Fibroblast of the aortic adventitia (primary cell): ENCODE measurements around the gene ARID3A. TPM values are rescaled to one million over a fixed set of nuclear protein-coding genes. Genes with fewer than 3 reads are reported as not detected.

Experiments used
- DNase-seq: peaks from one replicate; pipeline ENCODE4 v3.0.0-alpha.2; 2010; ENCODE audit warnings: low read depth
- H3K4me3 ChIP-seq: 2 replicates; pipeline ENCODE4 v1.5.1; 2011; ENCODE audit warnings: low read depth, mild to moderate bottlenecking, control low read depth, low read length, moderate library complexity
- CTCF ChIP-seq: IDR thresholded peaks from 2 replicates; pipeline ENCODE4 v1.5.1; 2011; ENCODE audit warnings: mild to moderate bottlenecking, low read length, control low read depth, inconsistent platforms; ENCODE audit not compliant: insufficient read depth
- total RNA-seq: library from RNA; depleted of rRNA; stranded (reverse); fragments of >200 nt; gene quantifications from 2 replicates; pipeline ENCODE4 v1.2.3, GENCODE V29; 2012; ENCODE audit warnings: low replicate concordance

Gene ARID3A
- total RNA-seq, 1 donor, result 11.2 TPM

GRCh38 chr19:1008268-1009040 lies 82.6 kb downstream of the ARID3A start:
- no peak for DNase-seq
- TF ChIP-seq CTCF, result no peak
- H3K4me3 ChIP-seq, result no peak overlapping the region

- no peak overlapping the region for H3K4me3 ChIP-seq
- TF ChIP-seq CTCF, result no peak
These were observed 83.5 kb downstream of the ARID3A start for GRCh38 chr19:1009041-1009980.

GRCh38 chr19:1009981-1010538 lies 84.2 kb downstream of the ARID3A start:
- H3K4me3 ChIP-seq, result no peak overlapping the region
- no peak for DNase-seq
- TF ChIP-seq CTCF, result no peak

More at GRCh38 chr19:1009041-1009980, 83.5 kb downstream of the ARID3A start:
- peak; percentile 50 for DNase-seq

GRCh38 chr19:1010586-1011510 lies 85.0 kb downstream of the ARID3A start:
- TF ChIP-seq CTCF, result no peak
- no peak for DNase-seq

GRCh38 chr19:1011831-1012333 lies 86.0 kb downstream of the ARID3A start:
- no peak for DNase-seq
- H3K4me3 ChIP-seq, result no peak overlapping the region
- TF ChIP-seq CTCF, result no peak

More at GRCh38 chr19:1010586-1011510, 85.0 kb downstream of the ARID3A start:
- no peak overlapping the region for H3K4me3 ChIP-seq

GRCh38 chr19:1012334-1012733 lies 86.5 kb downstream of the ARID3A start:
- no peak for DNase-seq
- no peak overlapping the region for H3K4me3 ChIP-seq
- no peak for TF ChIP-seq CTCF
